Measurements from ENCODE around the gene FES. TPM values are rescaled to one million over a fixed set of nuclear protein-coding genes. Genes with fewer than 3 reads are reported as not detected.
A peak's percentile ranks its signal among the peaks of the same experiment; 100 is the strongest.

The FES gene
- polyA plus RNA-seq, 1 experiment: 5.5 TPM

GRCh38 chr15:90915216-90915807 lies 31.0 kb downstream of the FES start:
- no peaks in the 10 kb centered on the region for H3K27me3 ChIP-seq (ENCODE audit: control insufficient read depth, insufficient read depth, low read length)
- no peak for DNase-seq (ENCODE audit: low read depth, low spot score)
- CTCF ChIA-PET: interaction anchor here (1.3 to 3.0 kb wide), 2 partner anchors 12 to 17 kb away, joined by 3 to 14 read pairs; partner anchors contain the start of genes HDDC3 and MAN2A2
- H3K4me3 ChIP-seq (ENCODE audit: low read depth, low read length): no peak overlapping the region
- H3K9me3 ChIP-seq (ENCODE audit: control insufficient read depth, insufficient read depth, low read length): no peaks in the 10 kb centered on the region; the same call in 1 of the 2 replicates
- no peak for TF ChIP-seq CTCF (IDR thresholded peaks at IDR 0.05; ENCODE audit: low read depth, low read length)
- H3K27ac ChIP-seq (ENCODE audit: low read depth, low read length): peak overlapping the region; percentile 11
- POLR2A ChIA-PET: no interaction called here

GRCh38 chr15:90915808-90916440 lies 31.6 kb downstream of the FES start:
- TF ChIP-seq CTCF (IDR thresholded peaks at IDR 0.05; ENCODE audit: low read depth, low read length): no peak
- Histone ChIP-seq H3K27ac (ENCODE audit: low read depth, low read length) (no peak overlapping the region), H3K9me3 (ENCODE audit: control insufficient read depth, insufficient read depth, low read length) (no peaks in the 10 kb centered on the region; the same call in 1 of the 2 replicates), H3K4me3 (ENCODE audit: low read depth, low read length) (no peak overlapping the region), H3K27me3 (ENCODE audit: control insufficient read depth, insufficient read depth, low read length) (no peaks in the 10 kb centered on the region)
- ChIA-PET POLR2A (no interaction called here), CTCF (interaction anchor here (1.3 kb wide), 1 partner anchor 13 kb away, joined by 3 read pairs; the partner anchor contains the start of gene MAN2A2)
- DNase-seq (ENCODE audit: low read depth, low spot score): no peak

- H3K27me3 ChIP-seq (ENCODE audit: control insufficient read depth, insufficient read depth, low read length): no peaks in the 10 kb centered on the region
- CTCF ChIA-PET: interaction anchor here (1.3 to 3.0 kb wide), 2 partner anchors 14 to 16 kb away, joined by 3 to 22 read pairs; partner anchors contain the start of genes HDDC3 and MAN2A2
- no peak for TF ChIP-seq CTCF (IDR thresholded peaks at IDR 0.05; ENCODE audit: low read depth, low read length)
- POLR2A ChIA-PET: interaction anchor here (1.6 kb wide), 1 partner anchor 18 kb away, joined by 3 read pairs; the partner anchor contains the start of gene UNC45A
- H3K4me3 ChIP-seq (ENCODE audit: low read depth, low read length): no peak overlapping the region
- no peak for DNase-seq (ENCODE audit: low read depth, low spot score)
- H3K9me3 ChIP-seq (ENCODE audit: control insufficient read depth, insufficient read depth, low read length): no peaks in the 10 kb centered on the region; the same call in 1 of the 2 replicates
- no peak overlapping the region for H3K27ac ChIP-seq (ENCODE audit: low read depth, low read length)
These were observed 32.2 kb downstream of the FES start for GRCh38 chr15:90916461-90916860.

GRCh38 chr15:90917569-90917968 lies 33.3 kb downstream of the FES start:
- H3K4me3 ChIP-seq (ENCODE audit: low read depth, low read length): no peak overlapping the region
- H3K27ac ChIP-seq (ENCODE audit: low read depth, low read length): no peak overlapping the region
- POLR2A ChIA-PET: interaction anchor here (1.6 kb wide), 1 partner anchor 17 kb away, joined by 3 read pairs; the partner anchor contains the start of gene UNC45A
- CTCF ChIA-PET: interaction anchor here (3.0 kb wide), 1 partner anchor 15 kb away, joined by 22 read pairs; the partner anchor contains the start of gene HDDC3
- H3K27me3 ChIP-seq (ENCODE audit: control insufficient read depth, insufficient read depth, low read length): no peaks in the 10 kb centered on the region
- H3K9me3 ChIP-seq (ENCODE audit: control insufficient read depth, insufficient read depth, low read length): no peaks in the 10 kb centered on the region
- no peak for TF ChIP-seq CTCF (IDR thresholded peaks at IDR 0.05; ENCODE audit: low read depth, low read length)
- no peak for DNase-seq (ENCODE audit: low read depth, low spot score)

Measured in AG04450 (cell line).